Upper lobe of right lung (tissue), 1 donor: ENCODE data around the gene SPATA31C1. TPM values are rescaled to one million over a fixed set of nuclear protein-coding genes. Genes with fewer than 3 reads are reported as not detected.

Source experiments
- ATAC-seq: fragments of 200-7000 bp; cut with Tn5 transposase; one replicate; pipeline ENCODE4 v1.9.1; 2020; ENCODE audit warnings: mild to moderate bottlenecking, moderate library complexity
- DNase-seq: peaks from one replicate; pipeline ENCODE4 v3.0.0-alpha.2; 2020
- H3K27ac ChIP-seq: fragments of 200-600 bp; one replicate; pipeline ENCODE4 v1.8.0; 2022
- H3K27me3 ChIP-seq: fragments of 200-600 bp; one replicate; pipeline ENCODE4 v1.8.0; 2022; ENCODE audit warnings: mild to moderate bottlenecking
- H3K36me3 ChIP-seq: fragments of 200-600 bp; one replicate; pipeline ENCODE4 v1.8.0; 2022
- H3K4me1 ChIP-seq: fragments of 200-600 bp; one replicate; pipeline ENCODE4 v1.8.0; 2022
- H3K4me3 ChIP-seq: fragments of 200-600 bp; one replicate; pipeline ENCODE4 v1.8.0; 2022; ENCODE audit warnings: mild to moderate bottlenecking
- H3K9me3 ChIP-seq: fragments of 200-600 bp; one replicate; pipeline ENCODE4 v1.8.0; 2022
- intact Hi-C: fragments of 100-400 bp; cut with DNase I; formaldehyde crosslinking; loops from one replicate; pipeline ENCODE4 v1.11.0; 2022
- total RNA-seq: library from RNA; stranded (reverse); fragmentation: NEBNext Ultra II Directional; extraction: Animal tissue kit (Norgen Biotek cat#: 25700); gene quantifications from one replicate; pipeline ENCODE4 v1.2.1, GENCODE V29; 2021
- TF ChIP-seq, protein P1 (sequence below): fragments of 200-600 bp; IDR thresholded peaks from one replicate; pipeline ENCODE4 v1.8.0; 2022; ENCODE audit warnings: antibody characterized with exemption
- donor health status: DM: no; HTN: yes; CAD: no; lungs with severe emphysema.

The SPATA31C1 gene
- total RNA-seq, 1 donor from 2014 or later, result not detected

DNA sequence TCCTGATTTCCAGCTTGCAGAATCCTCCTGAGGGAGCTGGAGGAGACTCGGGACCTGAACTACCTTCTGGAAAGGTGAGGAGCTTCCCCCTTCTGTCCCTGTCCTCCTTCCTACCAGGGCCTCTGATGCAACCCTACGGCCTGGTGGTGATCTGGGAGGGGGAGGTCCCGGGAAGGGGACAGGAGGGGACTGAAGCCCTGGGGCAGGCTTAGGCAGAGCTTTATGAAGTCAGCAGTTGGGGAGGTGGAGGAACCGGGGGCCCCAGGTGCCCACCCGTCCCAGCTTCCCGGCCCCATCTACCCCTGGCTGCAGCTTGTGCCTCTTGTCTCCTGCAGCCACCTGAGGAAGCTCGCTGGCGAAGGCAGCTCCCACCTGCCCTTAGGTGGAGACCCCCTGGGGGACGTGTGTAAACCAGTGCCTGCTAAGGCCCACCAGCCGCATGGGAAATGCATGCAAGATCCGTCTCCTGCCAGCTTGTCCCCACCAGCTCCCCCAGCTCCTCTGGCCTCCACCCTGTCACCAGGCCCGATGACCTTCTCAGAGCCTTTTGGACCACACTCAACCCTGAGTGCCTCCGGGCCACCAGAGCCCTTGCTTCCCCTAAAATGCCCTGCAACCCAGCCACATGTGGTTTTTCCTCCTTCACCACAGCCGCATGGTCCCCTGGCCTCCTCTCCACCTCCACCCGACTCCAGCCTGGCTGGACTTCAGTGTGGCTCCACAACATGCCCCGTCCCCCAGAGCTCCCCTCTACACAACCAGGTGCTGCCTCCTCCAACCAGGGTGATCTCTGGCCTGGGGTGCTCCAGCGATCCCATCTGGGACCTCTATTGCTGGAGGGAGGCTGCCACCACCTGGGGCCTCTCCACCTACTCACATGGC lies 32.9 kb upstream of the SPATA31C1 start:
- Histone ChIP-seq H3K4me1 (no peaks in the 10 kb centered on the region), H3K36me3 (no peaks in the 10 kb centered on the region), H3K4me3 (no peak overlapping the region), H3K9me3 (no peaks in the 10 kb centered on the region), H3K27ac (no peak overlapping the region), H3K27me3 (no peaks in the 10 kb centered on the region)
- ATAC-seq (no peak), DNase-seq (no peak)
- intact Hi-C loops, result no loop called here
- TF ChIP-seq, protein P1, sequence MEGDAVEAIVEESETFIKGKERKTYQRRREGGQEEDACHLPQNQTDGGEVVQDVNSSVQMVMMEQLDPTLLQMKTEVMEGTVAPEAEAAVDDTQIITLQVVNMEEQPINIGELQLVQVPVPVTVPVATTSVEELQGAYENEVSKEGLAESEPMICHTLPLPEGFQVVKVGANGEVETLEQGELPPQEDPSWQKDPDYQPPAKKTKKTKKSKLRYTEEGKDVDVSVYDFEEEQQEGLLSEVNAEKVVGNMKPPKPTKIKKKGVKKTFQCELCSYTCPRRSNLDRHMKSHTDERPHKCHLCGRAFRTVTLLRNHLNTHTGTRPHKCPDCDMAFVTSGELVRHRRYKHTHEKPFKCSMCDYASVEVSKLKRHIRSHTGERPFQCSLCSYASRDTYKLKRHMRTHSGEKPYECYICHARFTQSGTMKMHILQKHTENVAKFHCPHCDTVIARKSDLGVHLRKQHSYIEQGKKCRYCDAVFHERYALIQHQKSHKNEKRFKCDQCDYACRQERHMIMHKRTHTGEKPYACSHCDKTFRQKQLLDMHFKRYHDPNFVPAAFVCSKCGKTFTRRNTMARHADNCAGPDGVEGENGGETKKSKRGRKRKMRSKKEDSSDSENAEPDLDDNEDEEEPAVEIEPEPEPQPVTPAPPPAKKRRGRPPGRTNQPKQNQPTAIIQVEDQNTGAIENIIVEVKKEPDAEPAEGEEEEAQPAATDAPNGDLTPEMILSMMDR, result no peak

DNA sequence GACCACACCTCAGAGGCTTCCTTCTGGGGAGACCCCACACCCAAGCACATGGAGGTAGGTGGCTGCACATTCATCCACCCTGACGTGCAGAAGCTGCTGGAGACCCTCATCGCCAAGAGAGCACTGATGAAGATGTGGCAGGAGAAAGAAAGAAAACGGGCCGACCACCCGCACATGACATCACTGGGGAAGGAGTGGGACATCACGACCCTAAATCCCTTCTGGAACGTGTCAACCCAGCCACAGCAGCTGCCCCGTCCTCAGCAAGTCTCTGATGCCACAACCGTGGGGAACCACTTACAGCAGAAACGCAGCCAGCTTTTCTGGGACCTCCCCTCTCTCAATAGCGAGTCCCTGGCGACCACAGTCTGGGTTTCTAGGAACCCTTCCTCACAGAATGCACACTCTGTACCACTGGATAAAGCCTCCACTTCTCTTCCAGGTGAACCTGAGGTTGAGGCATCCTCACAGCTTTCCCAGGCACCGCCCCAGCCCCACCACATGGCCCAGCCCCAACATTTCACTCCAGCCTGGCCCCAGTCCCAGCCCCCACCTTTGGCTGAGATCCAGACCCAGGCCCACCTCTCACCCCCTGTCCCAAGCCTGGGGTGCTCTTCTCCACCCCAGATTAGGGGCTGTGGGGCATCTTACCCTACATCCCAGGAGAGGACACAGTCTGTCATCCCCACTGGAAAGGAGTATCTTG lies 32.1 kb upstream of the SPATA31C1 start:
- H3K4me3 ChIP-seq, result no peak overlapping the region
- H3K27ac ChIP-seq, result no peak overlapping the region
- H3K4me1 ChIP-seq, result no peaks in the 10 kb centered on the region
- ATAC-seq, result no peak
- H3K36me3 ChIP-seq, result no peaks in the 10 kb centered on the region
- intact Hi-C loops, result no loop called here
- no peaks in the 10 kb centered on the region for H3K9me3 ChIP-seq
- no peak for DNase-seq
- TF ChIP-seq, protein P1, result no peak
- no peaks in the 10 kb centered on the region for H3K27me3 ChIP-seq

DNA sequence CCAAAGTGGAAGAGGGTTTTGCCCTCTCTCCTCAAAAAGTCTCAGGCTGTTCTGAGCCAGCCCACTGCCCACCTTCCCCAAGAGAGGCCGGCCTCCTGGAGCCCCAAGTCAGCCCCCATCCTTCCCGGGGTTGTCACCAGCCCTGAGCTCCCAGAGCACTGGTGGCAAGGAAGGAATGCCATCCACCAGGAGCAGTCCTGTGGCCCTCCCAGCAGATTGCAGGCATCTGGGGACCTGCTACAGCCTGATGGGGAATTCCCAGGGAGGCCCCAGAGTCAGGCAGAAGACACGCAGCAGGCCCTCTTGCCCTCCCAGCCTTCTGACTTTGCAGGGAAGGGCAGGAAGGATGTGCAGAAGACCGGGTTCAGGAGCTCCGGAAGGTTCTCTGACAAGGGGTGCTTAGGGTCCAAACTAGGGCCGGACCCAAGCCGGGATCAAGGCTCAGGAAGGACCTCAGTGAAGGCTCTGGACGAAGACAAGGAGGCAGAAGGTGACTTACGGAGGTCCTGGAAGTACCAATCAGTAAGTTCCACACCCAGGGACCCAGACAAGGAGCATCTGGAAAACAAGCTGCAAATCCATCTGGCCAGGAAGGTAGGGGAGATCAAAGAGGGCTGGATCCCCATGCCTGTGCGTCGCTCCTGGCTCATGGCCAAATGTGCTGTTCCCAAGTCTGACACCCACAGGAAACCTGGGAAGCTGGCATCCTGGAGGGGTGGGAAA lies 31.4 kb upstream of the SPATA31C1 start:
- no peak overlapping the region for H3K27ac ChIP-seq
- no peak for ATAC-seq
- H3K9me3 ChIP-seq, result no peaks in the 10 kb centered on the region
- H3K4me3 ChIP-seq, result no peak overlapping the region
- intact Hi-C loops, result no loop called here
- H3K36me3 ChIP-seq, result no peaks in the 10 kb centered on the region
- H3K27me3 ChIP-seq, result no peaks in the 10 kb centered on the region
- TF ChIP-seq, protein P1, result no peak
- no peaks in the 10 kb centered on the region for H3K4me1 ChIP-seq
- no peak for DNase-seq

DNA sequence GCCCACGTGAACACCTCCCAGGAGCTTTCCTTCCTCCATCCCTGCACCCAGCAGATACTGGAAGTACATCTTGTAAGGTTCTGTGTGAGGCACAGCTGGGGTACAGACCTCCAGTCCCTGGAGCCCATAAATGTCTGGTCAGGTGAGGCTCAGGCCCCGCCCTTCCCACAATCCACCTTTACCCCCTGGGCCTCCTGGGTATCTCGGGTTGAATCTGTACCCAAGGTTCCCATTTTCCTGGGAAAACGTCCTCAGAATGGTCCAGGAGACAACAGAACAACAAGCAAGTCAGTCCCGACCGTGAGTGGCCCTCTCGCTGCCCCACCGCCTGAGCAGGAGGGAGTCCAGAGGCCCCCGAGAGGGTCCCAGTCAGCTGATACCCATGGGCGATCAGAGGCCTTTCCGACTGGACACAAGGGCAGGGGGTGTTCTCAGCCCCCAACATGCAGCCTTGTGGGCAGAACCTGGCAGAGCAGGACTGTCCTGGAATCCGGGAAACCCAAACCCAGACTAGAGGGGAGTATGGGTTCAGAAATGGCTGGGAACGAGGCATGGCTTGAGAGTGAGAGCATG lies 30.7 kb upstream of the SPATA31C1 start:
- ATAC-seq, result no peak
- Histone ChIP-seq H3K27me3 (no peaks in the 10 kb centered on the region), H3K27ac (no peak overlapping the region), H3K36me3 (no peaks in the 10 kb centered on the region), H3K9me3 (no peaks in the 10 kb centered on the region), H3K4me3 (no peak overlapping the region), H3K4me1 (no peaks in the 10 kb centered on the region)
- intact Hi-C loops, result no loop called here
- TF ChIP-seq, protein P1, result no peak
- DNase-seq, result no peak

DNA sequence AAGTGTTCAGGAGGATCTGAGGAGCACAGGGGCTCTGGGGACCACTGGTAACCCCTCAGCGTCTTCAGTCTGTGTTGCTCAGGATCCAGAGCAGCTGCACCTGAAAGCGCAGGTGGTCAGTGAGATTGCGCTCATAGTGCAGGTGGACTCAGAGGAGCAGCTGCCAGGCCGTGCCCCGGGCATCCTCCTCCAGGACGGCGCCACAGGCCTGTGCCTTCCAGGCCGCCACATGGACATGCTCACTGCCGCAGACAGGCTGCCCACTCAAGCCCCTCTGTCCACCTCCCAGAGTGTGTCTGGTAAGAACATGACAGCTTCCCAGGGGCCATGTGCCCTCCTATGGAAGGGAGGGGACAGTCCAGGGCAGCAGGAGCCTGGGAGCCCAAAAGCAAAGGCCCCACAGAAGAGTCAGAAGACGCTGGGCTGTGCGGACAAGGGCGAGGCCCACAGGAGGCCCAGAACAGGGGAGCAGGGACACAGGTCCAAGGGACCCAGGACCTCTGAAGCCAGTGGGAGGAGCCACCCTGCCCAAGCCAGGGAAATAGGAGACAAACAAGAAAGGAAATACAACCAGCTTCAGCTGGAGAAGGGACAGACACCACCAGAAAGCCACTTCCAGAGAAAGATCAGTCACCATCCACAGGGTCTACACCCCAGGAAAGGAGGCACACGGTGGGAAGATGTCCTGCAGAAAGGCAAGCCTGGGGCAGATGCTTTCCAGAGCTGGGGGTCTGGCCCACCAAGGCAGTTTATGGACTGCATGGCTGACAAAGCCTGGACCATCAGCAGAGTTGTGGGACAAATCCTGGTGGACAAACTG lies 29.9 kb upstream of the SPATA31C1 start:
- H3K4me1 ChIP-seq, result no peaks in the 10 kb centered on the region
- H3K36me3 ChIP-seq, result no peaks in the 10 kb centered on the region
- TF ChIP-seq, protein P1, result no peak
- no peaks in the 10 kb centered on the region for H3K27me3 ChIP-seq
- intact Hi-C loops, result no loop called here
- no peaks in the 10 kb centered on the region for H3K9me3 ChIP-seq
- H3K27ac ChIP-seq, result no peak overlapping the region
- no peak overlapping the region for H3K4me3 ChIP-seq
- no peak for ATAC-seq
- no peak for DNase-seq
